Measurements from ENCODE around the gene RSPH9. TPM values are rescaled to one million over a fixed set of nuclear protein-coding genes. Genes with fewer than 3 reads are reported as not detected.

The RSPH9 gene
- polyA plus RNA-seq, 1 experiment = 0.37 TPM

DNA sequence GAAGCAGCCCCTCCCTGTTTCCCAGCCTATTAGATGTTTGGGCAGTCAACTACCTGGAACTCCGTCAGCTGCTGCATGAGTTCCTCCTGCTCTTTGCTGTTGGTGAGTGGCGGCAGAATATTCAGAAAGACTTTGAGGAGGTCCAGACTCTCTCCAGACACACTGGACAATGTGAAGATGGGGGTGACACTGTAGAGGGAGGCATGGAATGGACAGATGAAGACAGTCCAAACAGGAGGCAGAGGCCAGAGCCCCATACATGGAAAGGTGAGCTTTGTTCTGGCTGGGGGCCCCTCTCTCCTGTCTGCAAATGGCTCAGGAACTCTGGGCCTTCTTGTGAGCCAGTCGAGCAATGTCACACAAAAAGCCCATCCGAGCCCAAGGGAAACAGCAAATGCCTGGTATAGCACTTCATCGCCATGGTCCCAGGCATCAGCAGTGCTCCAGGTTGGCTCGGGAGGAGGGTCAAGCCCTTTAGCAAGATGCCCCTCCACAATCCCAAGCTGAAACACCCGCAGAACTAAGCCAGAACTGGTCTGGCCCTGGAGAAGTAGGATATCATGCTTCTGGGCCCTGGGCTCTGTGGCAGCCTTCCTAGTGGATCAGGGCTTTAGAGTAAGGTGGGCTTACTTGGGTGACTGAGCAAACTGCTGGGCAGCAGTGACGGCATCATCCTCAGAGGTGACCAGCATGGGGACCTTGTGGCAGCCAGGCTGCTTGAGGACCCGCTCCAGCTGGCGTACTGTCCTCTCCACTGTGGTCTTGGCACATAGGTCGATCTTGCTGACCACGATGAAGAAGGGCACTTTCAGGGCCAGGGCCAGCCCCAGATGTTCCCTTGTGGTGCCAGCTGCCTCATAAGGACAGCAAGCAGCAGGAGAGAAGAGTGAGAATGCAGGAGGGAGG lies 20.7 kb upstream of the RSPH9 start:
- H3K27me3 ChIP-seq (ENCODE audit: control insufficient read depth, insufficient read depth, low read length) = no peaks in the 10 kb centered on the region
- no peak for DNase-seq (ENCODE audit: low read depth, low spot score)
- CTCF ChIA-PET = interaction anchor here (0.6 kb wide), 1 partner anchor 22 kb away, joined by 4 read pairs; no protein-coding TSS in a partner anchor
- TF ChIP-seq, protein P1, sequence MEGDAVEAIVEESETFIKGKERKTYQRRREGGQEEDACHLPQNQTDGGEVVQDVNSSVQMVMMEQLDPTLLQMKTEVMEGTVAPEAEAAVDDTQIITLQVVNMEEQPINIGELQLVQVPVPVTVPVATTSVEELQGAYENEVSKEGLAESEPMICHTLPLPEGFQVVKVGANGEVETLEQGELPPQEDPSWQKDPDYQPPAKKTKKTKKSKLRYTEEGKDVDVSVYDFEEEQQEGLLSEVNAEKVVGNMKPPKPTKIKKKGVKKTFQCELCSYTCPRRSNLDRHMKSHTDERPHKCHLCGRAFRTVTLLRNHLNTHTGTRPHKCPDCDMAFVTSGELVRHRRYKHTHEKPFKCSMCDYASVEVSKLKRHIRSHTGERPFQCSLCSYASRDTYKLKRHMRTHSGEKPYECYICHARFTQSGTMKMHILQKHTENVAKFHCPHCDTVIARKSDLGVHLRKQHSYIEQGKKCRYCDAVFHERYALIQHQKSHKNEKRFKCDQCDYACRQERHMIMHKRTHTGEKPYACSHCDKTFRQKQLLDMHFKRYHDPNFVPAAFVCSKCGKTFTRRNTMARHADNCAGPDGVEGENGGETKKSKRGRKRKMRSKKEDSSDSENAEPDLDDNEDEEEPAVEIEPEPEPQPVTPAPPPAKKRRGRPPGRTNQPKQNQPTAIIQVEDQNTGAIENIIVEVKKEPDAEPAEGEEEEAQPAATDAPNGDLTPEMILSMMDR (IDR thresholded peaks at IDR 0.05; ENCODE audit: low read depth, low read length) = no peak
- H3K4me3 ChIP-seq (ENCODE audit: low read depth, low read length) = no peak overlapping the region
- peak overlapping the region; percentile 4 for H3K27ac ChIP-seq (ENCODE audit: low read depth, low read length)
- POLR2A ChIA-PET = no interaction called here
- no peaks in the 10 kb centered on the region for H3K9me3 ChIP-seq (ENCODE audit: control insufficient read depth, insufficient read depth, low read length)

DNA sequence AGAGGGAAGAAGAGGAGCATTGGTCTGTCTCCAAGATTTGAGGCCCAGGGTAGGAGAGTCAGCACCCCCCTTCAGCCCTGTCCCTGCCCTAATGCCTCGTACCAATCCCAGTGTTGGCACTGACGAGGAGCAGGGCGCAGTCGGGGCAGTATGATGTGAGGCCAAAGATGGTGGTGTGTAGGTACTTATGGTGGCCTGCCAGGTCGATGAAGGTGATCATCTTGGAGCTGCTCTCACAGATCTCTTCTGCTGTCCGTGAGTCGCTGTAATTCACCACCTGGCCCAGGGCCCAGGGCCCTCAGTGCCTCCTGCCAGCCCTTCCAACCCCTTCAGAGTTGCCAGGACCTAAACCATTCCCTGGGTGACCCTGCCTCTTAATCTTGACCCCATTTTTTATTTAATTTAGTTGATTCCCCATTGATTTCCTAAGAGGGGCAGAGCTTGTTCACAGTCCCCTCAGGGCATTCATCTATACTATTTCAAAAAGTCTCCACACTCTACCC lies 20.0 kb upstream of the RSPH9 start:
- no peak overlapping the region for H3K27ac ChIP-seq (ENCODE audit: low read depth, low read length)
- no peaks in the 10 kb centered on the region; the same call in 1 of the 2 replicates for H3K9me3 ChIP-seq (ENCODE audit: control insufficient read depth, insufficient read depth, low read length)
- ChIA-PET CTCF (no interaction called here), POLR2A (no interaction called here)
- DNase-seq (ENCODE audit: low read depth, low spot score) = no peak
- TF ChIP-seq, protein P1 (IDR thresholded peaks at IDR 0.05; ENCODE audit: low read depth, low read length) = no peak
- H3K27me3 ChIP-seq (ENCODE audit: control insufficient read depth, insufficient read depth, low read length) = no peaks in the 10 kb centered on the region
- H3K4me3 ChIP-seq (ENCODE audit: low read depth, low read length) = no peak overlapping the region

DNA sequence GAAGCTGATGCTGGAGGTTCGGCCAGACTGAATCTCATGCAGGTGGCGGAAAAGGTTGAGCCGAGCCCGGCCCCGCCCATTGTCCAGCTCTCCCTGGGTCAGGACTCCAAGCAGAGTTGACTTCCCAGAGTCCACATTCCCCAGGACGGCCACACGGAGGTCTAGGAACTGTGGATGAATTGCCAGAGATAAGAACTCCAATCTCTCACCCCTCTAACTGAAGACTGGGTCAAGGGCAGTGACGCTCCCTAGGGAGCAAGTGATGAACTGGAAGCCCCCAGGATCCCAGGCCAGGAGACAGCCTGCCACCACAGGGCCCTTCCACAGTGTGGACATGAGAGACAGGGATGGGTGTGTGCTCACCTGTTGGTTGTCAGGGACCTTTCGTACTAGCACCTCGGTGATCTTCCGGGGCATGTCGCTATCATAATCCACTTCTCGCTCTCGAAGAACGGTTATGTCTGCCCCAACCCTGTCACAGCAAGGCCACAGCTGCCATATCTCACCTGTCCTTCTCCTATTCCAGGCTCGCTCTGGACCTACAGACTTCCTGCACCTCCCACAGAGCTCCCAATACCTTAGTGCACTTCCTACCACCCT lies 19.3 kb upstream of the RSPH9 start:
- TF ChIP-seq, protein P1 (IDR thresholded peaks at IDR 0.05; ENCODE audit: low read depth, low read length) = no peak
- Histone ChIP-seq H3K9me3 (ENCODE audit: control insufficient read depth, insufficient read depth, low read length) (no peaks in the 10 kb centered on the region; the same call in 1 of the 2 replicates), H3K27me3 (ENCODE audit: control insufficient read depth, insufficient read depth, low read length) (no peaks in the 10 kb centered on the region), H3K27ac (ENCODE audit: low read depth, low read length) (no peak overlapping the region), H3K4me3 (ENCODE audit: low read depth, low read length) (no peak overlapping the region)
- CTCF ChIA-PET = no interaction called here
- POLR2A ChIA-PET = no interaction called here
- DNase-seq (ENCODE audit: low read depth, low spot score) = no peak

DNA sequence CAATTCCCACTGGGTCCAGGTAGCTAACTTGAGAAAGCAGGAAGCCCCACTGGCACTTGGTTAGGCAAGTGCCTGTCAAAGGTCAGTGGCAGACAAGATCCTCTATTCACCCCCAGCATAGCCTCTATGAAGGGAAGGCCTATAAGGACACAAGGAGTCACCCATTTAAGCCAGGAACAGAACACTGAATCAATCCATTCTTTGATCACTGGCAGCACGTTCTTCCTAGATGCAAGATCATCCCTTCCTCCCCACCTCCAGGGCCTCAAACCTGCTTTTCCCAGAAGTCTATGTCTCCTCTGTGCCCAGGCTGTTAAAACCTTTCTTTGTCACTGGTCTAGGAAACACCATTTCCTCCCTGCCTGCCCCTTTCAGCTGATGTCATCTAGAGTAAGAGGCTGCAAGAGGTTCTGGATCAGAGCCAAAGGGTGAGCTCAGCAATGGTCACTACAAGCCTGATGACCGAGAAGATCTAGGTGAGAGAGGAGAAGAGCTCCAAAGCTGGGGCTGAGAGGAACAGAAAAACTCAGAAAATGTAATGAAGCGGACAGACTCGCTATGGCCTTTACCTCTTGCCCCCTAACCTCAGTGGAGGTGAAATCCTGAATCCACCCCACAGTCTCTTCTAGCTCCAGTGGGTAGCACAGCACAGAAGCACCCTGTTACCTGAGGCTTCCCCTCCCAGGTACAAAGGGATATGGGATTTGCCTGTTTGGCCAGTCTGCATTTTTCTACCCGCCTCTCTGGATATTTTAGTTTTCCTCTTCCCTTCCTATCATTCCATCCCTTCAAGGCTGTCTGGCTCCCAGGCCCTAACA lies 17.6 kb upstream of the RSPH9 start:
- ChIA-PET POLR2A (interaction anchor here (0.5 to 0.7 kb wide), 4 partner anchors 8 to 502 kb away, joined by 3 to 4 read pairs (median 3); no protein-coding TSS in a partner anchor), CTCF (interaction anchor here (0.6 to 1.0 kb wide), 4 partner anchors 18 to 452 kb away, joined by 3 read pairs; partner anchors contain the start of gene VEGFA)
- peak; percentile 96 for DNase-seq (ENCODE audit: low read depth, low spot score)

More for the DNA sequence above, 17.6 kb upstream of the RSPH9 start:
- Histone ChIP-seq H3K9me3 (ENCODE audit: control insufficient read depth, insufficient read depth, low read length) (no peaks in the 10 kb centered on the region; the same call in 1 of the 2 replicates), H3K4me3 (ENCODE audit: low read depth, low read length) (peak overlapping the region; percentile 49), H3K27ac (ENCODE audit: low read depth, low read length) (peak overlapping the region; percentile 86), H3K27me3 (ENCODE audit: control insufficient read depth, insufficient read depth, low read length) (no peaks in the 10 kb centered on the region)
- TF ChIP-seq, protein P1 (IDR thresholded peaks at IDR 0.05; ENCODE audit: low read depth, low read length) = no peak

All from AG04450 (cell line).